BLaER1 (cell line): ENCODE measurements around the gene PLD1.

Source experiments
- H3K27ac ChIP-seq: shearing (Covaris generic); formaldehyde crosslinking; 2 replicates; pipeline ENCODE4 v1.8.1; 2022
- H3K27me3 ChIP-seq: shearing (Covaris generic); formaldehyde crosslinking; 2 replicates; pipeline ENCODE4 v1.8.1; 2022
- H3K36me3 ChIP-seq: shearing (Covaris generic); formaldehyde crosslinking; 2 replicates; pipeline ENCODE4 v1.8.1; 2022
- H3K4me1 ChIP-seq: shearing (Covaris generic); formaldehyde crosslinking; 2 replicates; pipeline ENCODE4 v1.8.1; 2022
- H3K4me2 ChIP-seq: shearing (Covaris generic); formaldehyde crosslinking; 2 replicates; pipeline ENCODE4 v1.8.1; 2022
- H3K4me3 ChIP-seq: shearing (Covaris generic); formaldehyde crosslinking; 2 replicates; pipeline ENCODE4 v1.8.1; 2022
- H3K9ac ChIP-seq: shearing (Covaris generic); formaldehyde crosslinking; 2 replicates; pipeline ENCODE4 v1.8.1; 2022
- H3K9me3 ChIP-seq: shearing (Covaris generic); formaldehyde crosslinking; 2 replicates; pipeline ENCODE4 v1.8.1; 2022
- H4K20me1 ChIP-seq: shearing (Covaris generic); formaldehyde crosslinking; 2 replicates; pipeline ENCODE4 v1.8.1; 2022
- Cebpa-rat ChIP-seq: shearing (Covaris generic); IDR thresholded peaks from 2 replicates; pipeline ENCODE4 v1.8.1; 2022

The PLD1 gene

DNA sequence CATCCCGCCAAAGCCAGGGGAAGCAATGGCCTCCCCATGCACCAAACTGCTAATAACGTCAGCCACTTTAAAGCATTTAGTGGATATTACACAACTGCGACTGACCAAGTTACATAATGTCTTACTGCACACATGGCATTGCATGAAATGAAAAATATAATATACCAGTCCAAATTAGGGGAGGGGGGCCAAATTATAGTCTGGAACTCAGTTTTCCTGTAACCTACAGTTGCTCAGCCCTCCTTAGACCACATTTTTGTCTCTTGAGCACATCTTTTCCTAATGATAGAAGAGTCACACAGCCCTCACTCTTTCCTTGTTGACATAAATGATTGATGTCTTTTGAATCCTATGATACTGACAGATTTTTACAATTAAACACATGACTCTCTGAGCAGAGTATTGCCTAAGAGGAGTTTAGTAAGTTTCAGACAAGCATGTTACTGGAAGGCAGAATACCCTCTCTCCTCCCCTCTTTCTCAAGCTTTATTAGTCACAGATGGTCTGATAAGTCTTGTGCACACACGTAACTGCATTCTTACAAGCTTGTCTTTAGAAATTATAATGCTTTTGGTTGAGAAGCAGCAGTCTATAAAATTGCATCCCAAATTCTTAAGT lies 1.1 kb upstream of the PLD1 start:
- Histone ChIP-seq H3K36me3 (no peaks in the 10 kb centered on the region), H3K4me1 (peaks cover 40% of the 10 kb centered on the region), H3K9me3 (peaks cover 5% of the 10 kb centered on the region; the same call in 1 of the 2 replicates), H3K9ac (no peak overlapping the region), H3K27ac (no peak overlapping the region), H4K20me1 (no peaks in the 10 kb centered on the region), H3K4me2 (no peak overlapping the region), H3K4me3 (no peak overlapping the region), H3K27me3 (no peaks in the 10 kb centered on the region)
- no peak for TF ChIP-seq Cebpa-rat

GRCh38 chr3:171810629-171811294 lies 479 bp upstream of the PLD1 start:
- Histone ChIP-seq H3K4me2 (peak overlapping the region; percentile 97), H3K27ac (no peak overlapping the region), H3K36me3 (no peaks in the 10 kb centered on the region), H3K4me1 (peaks cover 40% of the 10 kb centered on the region), H4K20me1 (no peaks in the 10 kb centered on the region), H3K27me3 (no peaks in the 10 kb centered on the region), H3K9ac (peak overlapping the region; percentile 69), H3K4me3 (peak overlapping the region; percentile 80), H3K9me3 (peaks cover 5% of the 10 kb centered on the region; the same call in 1 of the 2 replicates)
- no peak for TF ChIP-seq Cebpa-rat

DNA sequence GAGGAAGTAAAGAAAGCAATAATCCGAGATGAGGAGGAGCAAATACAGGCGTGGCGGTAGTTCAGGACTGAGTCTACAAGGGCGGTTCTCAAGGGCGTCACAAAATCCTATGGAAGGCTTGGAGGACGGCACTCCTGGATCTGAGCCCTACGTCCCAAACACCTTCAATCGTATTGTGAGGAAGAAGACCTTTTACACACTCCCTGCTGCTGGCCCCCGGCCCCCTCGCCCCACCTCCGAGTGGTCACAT lies 747 bp downstream of the PLD1 start:
- Histone ChIP-seq H3K4me2 (peak overlapping the region; percentile 97), H3K9me3 (no peaks in the 10 kb centered on the region), H4K20me1 (no peaks in the 10 kb centered on the region), H3K4me3 (peak overlapping the region; percentile 80), H3K36me3 (no peaks in the 10 kb centered on the region), H3K9ac (peak overlapping the region; percentile 69), H3K27me3 (no peaks in the 10 kb centered on the region), H3K27ac (0 out of 2 replicates have a peak overlapping the region, but pooled peaks have one; percentile 32), H3K4me1 (peaks cover 40% of the 10 kb centered on the region)
- no peak for TF ChIP-seq Cebpa-rat

GRCh38 chr3:171807806-171808205 lies 2.5 kb downstream of the PLD1 start:
- Histone ChIP-seq H3K36me3 (no peaks in the 10 kb centered on the region), H3K27ac (no peak overlapping the region), H3K9me3 (no peaks in the 10 kb centered on the region), H3K9ac (no peak overlapping the region), H4K20me1 (no peaks in the 10 kb centered on the region), H3K4me1 (peaks cover 25% of the 10 kb centered on the region), H3K4me3 (no peak overlapping the region), H3K4me2 (no peak overlapping the region), H3K27me3 (no peaks in the 10 kb centered on the region)
- TF ChIP-seq Cebpa-rat = no peak

GRCh38 chr3:171807129-171807675 lies 3.1 kb downstream of the PLD1 start:
- H4K20me1 ChIP-seq = no peaks in the 10 kb centered on the region
- no peaks in the 10 kb centered on the region for H3K9me3 ChIP-seq
- no peaks in the 10 kb centered on the region for H3K27me3 ChIP-seq
- no peaks in the 10 kb centered on the region for H3K36me3 ChIP-seq
- peaks cover 30% of the 10 kb centered on the region for H3K4me1 ChIP-seq
- no peak overlapping the region for H3K9ac ChIP-seq
- no peak overlapping the region for H3K4me3 ChIP-seq
- no peak for TF ChIP-seq Cebpa-rat
- no peak overlapping the region for H3K27ac ChIP-seq
- no peak overlapping the region for H3K4me2 ChIP-seq

DNA sequence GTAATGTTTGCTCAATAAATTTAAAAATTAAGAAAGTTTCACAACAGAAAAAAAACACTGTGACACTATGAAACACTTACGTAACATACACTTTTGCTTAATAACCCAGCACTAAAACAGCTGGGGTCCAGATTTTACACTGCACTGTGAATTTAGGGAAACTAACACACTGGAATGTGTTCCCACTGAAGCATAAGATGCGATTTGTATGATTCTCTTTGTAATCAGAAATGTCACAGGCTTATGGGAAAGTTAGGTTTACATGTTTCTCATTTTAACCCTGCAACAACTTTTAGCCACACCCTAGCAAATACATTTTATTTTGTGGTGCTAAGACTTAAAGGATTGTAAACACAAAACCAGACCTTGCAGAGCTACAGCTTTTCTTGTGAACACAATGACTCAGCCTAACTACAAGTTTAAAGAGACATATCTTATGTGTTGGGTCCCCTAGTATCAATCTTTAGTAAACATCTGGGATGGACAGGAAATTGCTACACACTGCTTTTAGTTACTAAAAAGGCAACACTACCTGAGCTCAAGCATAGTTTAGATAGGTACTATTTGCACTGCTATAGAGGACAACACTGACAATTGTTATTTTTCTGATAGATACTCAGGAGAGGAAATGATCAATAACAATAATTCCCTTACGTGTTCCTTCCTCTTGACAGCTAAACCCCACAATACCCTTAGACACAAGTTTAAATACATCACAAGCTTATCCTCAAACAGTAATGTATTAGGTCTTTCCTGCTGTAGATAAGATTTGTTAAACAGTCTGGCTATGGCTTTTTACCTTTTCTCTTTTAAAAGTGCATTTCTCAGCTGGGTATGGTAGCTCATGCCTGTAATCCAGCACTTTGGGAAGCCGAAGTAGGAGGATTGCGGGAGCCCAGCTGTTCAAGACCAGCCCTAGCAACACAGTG lies 3.8 kb downstream of the PLD1 start:
- Histone ChIP-seq H3K9me3 (no peaks in the 10 kb centered on the region), H3K4me1 (peaks cover 34% of the 10 kb centered on the region), H3K4me3 (no peak overlapping the region), H3K9ac (no peak overlapping the region), H4K20me1 (no peaks in the 10 kb centered on the region), H3K4me2 (no peak overlapping the region), H3K36me3 (no peaks in the 10 kb centered on the region), H3K27ac (no peak overlapping the region), H3K27me3 (no peaks in the 10 kb centered on the region)
- no peak for TF ChIP-seq Cebpa-rat

- Histone ChIP-seq H3K27ac (no peak overlapping the region), H3K9ac (no peak overlapping the region), H3K36me3 (no peaks in the 10 kb centered on the region), H3K4me2 (no peak overlapping the region), H3K4me1 (peaks cover 26% of the 10 kb centered on the region), H3K9me3 (no peaks in the 10 kb centered on the region), H3K4me3 (no peak overlapping the region), H3K27me3 (no peaks in the 10 kb centered on the region), H4K20me1 (no peaks in the 10 kb centered on the region)
- no peak for TF ChIP-seq Cebpa-rat
Observed at GRCh38 chr3:171805687-171806086, 4.6 kb downstream of the PLD1 start.

- Histone ChIP-seq H3K9me3 (no peaks in the 10 kb centered on the region), H3K36me3 (no peaks in the 10 kb centered on the region), H4K20me1 (no peaks in the 10 kb centered on the region), H3K9ac (no peak overlapping the region), H3K4me2 (no peak overlapping the region), H3K27ac (no peak overlapping the region), H3K4me3 (no peak overlapping the region), H3K27me3 (no peaks in the 10 kb centered on the region), H3K4me1 (peaks cover 23% of the 10 kb centered on the region)
- TF ChIP-seq Cebpa-rat = no peak
Observed at GRCh38 chr3:171804618-171805389, 5.5 kb downstream of the PLD1 start.

DNA sequence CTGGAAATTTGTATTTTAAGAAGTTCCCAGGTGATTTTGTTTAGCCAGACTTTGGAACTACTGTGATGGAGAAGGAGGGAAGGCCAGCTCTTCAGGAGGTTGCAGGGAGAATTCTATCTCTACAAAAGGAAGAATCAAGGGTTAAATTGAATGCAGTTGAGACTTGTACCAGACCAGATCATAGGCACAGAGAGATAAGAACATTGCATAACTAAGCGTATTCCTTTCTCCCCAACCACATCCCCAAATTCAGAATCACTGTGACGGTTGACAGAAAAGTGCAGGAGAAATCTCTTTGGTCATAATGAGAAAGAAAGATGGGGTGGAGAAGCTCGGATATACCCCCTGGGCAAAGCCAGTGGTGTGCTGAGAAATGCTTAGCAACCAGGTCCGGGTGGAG lies 7.2 kb downstream of the PLD1 start:
- Histone ChIP-seq H3K4me1 (peaks cover 20% of the 10 kb centered on the region), H3K9ac (no peak overlapping the region)

More for the DNA sequence above, 7.2 kb downstream of the PLD1 start:
- no peaks in the 10 kb centered on the region; the same call in 1 of the 2 replicates for H3K9me3 ChIP-seq
- H4K20me1 ChIP-seq = no peaks in the 10 kb centered on the region
- H3K4me2 ChIP-seq = no peak overlapping the region
- no peak for TF ChIP-seq Cebpa-rat
- no peak overlapping the region for H3K4me3 ChIP-seq
- no peak overlapping the region for H3K27ac ChIP-seq
- H3K36me3 ChIP-seq = no peaks in the 10 kb centered on the region
- H3K27me3 ChIP-seq = no peaks in the 10 kb centered on the region
